ENCODE measurements around the gene GSDME. TPM values are rescaled to one million over a fixed set of nuclear protein-coding genes. Genes with fewer than 3 reads are reported as not detected.

Gene GSDME
- total RNA-seq, 4 donors from 2014 or later, result 0.87 to 16.3 (median 10.4) TPM

DNA sequence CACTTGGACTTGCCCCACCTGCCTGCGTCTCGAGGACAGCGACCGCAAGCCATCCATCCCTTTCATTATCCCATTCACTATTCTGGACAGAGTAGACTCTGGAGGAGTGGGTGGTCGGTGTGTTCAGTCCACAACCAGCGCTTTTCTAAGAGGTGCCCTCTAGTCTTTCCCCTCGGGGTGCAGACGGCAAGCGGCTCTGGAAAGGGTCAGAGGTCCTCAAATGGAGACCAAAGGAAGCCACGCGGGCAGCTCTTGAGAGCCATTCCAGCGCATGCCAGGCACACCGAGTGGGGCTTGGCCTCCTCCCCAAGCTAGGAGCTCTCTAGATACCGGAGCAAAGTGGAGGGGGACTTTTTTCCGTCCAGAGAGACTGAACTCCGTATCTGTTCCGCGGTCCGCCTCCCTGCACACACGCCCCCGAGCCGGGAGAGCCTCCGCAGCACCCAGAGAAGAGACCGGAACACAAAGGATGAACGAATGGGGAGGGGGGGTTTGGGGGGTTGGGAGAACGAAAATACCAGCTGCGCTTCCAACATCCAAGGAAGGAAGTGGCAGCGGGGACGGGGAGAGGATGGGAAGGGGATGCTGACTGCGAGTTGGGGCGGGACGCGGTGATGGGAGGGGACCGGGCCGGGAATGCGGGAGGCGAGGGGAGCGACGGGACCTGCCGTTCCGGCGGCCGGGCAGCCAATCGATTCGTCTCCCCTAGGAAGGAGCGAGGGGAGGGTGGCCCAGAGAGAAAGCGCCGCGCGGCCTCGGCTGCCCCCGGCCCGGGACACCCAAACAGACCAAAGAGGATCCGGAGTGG is 515 bp downstream of the GSDME start:
- H3K4me3 ChIP-seq, result peak overlapping the region; percentile 54 to 91 (median 70)
- peaks cover 0 to 51% (median 0%) of the 10 kb centered on the region in 4 donors for H3K27me3 ChIP-seq
- peaks cover 10 to 33% (median 18%) of the 10 kb centered on the region in 3 donors for H3K4me1 ChIP-seq
- peak overlapping the region; percentile 67 to 90 (median 78) for H3K27ac ChIP-seq
- WGBS, 2 donors, result 2 to 6% methylated on average over 26 to 29 of the region's 54 CpGs
- intact Hi-C loops (cut with DNase I), result no loop called here
- no peak for DNase-seq
- H3K36me3 ChIP-seq, result no peaks in the 10 kb centered on the region
- H3K9me3 ChIP-seq, result no peaks in the 10 kb centered on the region
- no peak for TF ChIP-seq POLR2A (IDR thresholded peaks at IDR 0.05)
- TF ChIP-seq, protein P1, sequence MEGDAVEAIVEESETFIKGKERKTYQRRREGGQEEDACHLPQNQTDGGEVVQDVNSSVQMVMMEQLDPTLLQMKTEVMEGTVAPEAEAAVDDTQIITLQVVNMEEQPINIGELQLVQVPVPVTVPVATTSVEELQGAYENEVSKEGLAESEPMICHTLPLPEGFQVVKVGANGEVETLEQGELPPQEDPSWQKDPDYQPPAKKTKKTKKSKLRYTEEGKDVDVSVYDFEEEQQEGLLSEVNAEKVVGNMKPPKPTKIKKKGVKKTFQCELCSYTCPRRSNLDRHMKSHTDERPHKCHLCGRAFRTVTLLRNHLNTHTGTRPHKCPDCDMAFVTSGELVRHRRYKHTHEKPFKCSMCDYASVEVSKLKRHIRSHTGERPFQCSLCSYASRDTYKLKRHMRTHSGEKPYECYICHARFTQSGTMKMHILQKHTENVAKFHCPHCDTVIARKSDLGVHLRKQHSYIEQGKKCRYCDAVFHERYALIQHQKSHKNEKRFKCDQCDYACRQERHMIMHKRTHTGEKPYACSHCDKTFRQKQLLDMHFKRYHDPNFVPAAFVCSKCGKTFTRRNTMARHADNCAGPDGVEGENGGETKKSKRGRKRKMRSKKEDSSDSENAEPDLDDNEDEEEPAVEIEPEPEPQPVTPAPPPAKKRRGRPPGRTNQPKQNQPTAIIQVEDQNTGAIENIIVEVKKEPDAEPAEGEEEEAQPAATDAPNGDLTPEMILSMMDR (IDR thresholded peaks at IDR 0.05), result no peak

- intact Hi-C loops (cut with DNase I), result no loop called here
- no peak for DNase-seq
- Histone ChIP-seq H3K9me3 (no peaks in the 10 kb centered on the region), H3K4me1 (peaks cover 10 to 33% (median 18%) of the 10 kb centered on the region in 3 donors), H3K27ac (peak overlapping the region in 3 of 4 donors; percentile 67 to 90 (median 85)), H3K4me3 (peak overlapping the region in 2 of 4 donors; percentile 75 to 91), H3K36me3 (no peaks in the 10 kb centered on the region), H3K27me3 (peaks cover 0 to 45% (median 0%) of the 10 kb centered on the region in 4 donors)
- no peak for TF ChIP-seq POLR2A (IDR thresholded peaks at IDR 0.05)
- TF ChIP-seq, protein P1 (IDR thresholded peaks at IDR 0.05), result no peak
- 44 to 51% methylated on average over 12 of the region's 12 CpGs for WGBS, 2 donors
These were observed 1.5 kb downstream of the GSDME start for GRCh38 chr7:24755541-24756407.

DNA sequence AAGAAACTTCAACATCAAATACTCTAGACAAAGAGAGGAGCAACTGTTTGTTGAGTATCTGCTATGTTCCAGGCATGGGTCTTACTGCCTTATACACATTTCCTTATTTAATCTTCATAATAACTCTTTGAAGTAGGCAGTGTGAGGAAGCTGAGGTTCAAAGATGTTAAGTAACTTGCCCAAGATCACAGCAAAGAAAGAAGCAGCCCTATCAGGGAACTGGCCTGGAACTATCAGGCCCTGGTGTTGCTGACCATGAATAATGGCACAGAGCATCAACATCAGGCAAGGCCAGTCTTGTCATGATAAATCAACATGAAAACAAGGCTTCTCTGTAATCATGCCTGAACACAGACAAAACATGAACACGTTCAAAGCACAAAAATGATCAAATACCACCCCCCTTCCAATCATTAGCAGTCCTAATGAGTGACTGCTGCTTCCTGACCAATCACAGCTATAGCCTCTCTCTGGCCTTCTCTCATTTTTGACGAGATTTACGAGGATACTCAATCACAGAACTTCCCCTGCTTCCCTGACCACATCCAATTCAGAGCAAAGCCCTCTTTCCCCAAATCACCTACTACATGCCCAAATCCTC is 2.3 kb downstream of the GSDME start:
- no peak for DNase-seq
- TF ChIP-seq, protein P1 (IDR thresholded peaks at IDR 0.05), result no peak
- H3K9me3 ChIP-seq, result no peaks in the 10 kb centered on the region

GRCh38 chr7:24752073-24752800 is 5.0 kb downstream of the GSDME start:
- intact Hi-C loops (cut with DNase I), result no loop called here
- no peaks in the 10 kb centered on the region for H3K9me3 ChIP-seq
- no peaks in the 10 kb centered on the region for H3K36me3 ChIP-seq
- H3K4me1 ChIP-seq, result peaks cover 9 to 20% (median 10%) of the 10 kb centered on the region in 3 donors
- WGBS, 2 donors, result 57 to 72% methylated on average over 3 of the region's 3 CpGs
- TF ChIP-seq POLR2A (IDR thresholded peaks at IDR 0.05), result no peak
- TF ChIP-seq, protein P1 (IDR thresholded peaks at IDR 0.05), result no peak
- DNase-seq, result no peak
- no peak overlapping the region for H3K27ac ChIP-seq
- no peak overlapping the region for H3K4me3 ChIP-seq
- peaks cover 0 to 14% (median 0%) of the 10 kb centered on the region in 4 donors for H3K27me3 ChIP-seq

More for the DNA sequence above, 2.3 kb downstream of the GSDME start:
- peaks cover 10 to 33% (median 18%) of the 10 kb centered on the region in 3 donors for H3K4me1 ChIP-seq
- no peak overlapping the region for H3K4me3 ChIP-seq
- WGBS, 2 donors, result 38 to 51% methylated on average over 3 of the region's 3 CpGs
- peaks cover 0 to 39% (median 0%) of the 10 kb centered on the region in 4 donors for H3K27me3 ChIP-seq
- H3K36me3 ChIP-seq, result no peaks in the 10 kb centered on the region
- intact Hi-C loops (cut with DNase I), result no loop called here
- H3K27ac ChIP-seq, result peak overlapping the region in 2 of 4 donors; percentile 40 to 85
